ENCODE data around the gene HSDL1. TPM values are rescaled to one million over a fixed set of nuclear protein-coding genes. Genes with fewer than 3 reads are reported as not detected.

The HSDL1 gene
- total and polyA plus RNA-seq, 2 of the 8 experiments (the other 6 are each of a cell fraction or from before 2014, with no cell fraction given): 25.0 to 55.7 TPM

DNA sequence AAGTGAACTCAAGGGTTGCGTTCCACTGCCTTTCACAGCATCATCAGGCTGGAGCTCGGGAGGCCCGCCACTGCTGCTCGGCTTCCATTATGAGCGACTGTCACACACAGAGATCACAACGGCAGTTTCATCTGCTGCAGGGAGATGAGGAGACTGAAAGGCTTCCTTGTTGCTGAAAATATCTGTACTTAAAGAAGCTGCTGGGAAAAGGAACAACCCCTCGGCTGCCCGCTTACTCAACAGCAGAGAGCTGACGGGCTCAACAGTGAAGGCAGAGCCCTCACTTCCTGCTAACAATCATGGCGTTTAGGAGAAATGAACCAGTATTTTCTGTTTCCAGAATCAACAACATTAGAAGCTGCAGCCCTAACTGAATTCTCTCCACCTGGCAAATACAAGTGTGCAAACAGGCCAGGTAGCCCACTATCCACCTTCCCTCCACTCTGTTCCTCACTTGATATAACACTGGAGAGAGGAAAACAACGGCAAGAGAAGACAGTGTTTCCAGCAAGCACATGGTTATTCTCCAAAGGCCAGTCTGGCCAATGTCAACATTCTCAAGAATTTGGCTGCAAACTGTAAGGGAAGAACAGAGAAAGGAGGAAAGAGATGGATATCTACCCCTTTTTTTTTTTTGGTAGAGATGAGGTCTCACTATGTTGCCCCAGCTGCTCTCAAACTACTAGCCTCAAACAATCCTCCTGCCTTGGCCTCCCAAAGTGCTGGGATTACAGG lies 62.0 kb downstream of the HSDL1 start:
- no peak overlapping the region for H4K91ac ChIP-seq (replicated peaks; ENCODE audit: insufficient read length, low read length)
- H2BK5ac ChIP-seq (ENCODE audit: low read depth, low read length): no peak overlapping the region
- H3K4me1 ChIP-seq (replicated peaks in 1 of 4; ENCODE audit: control insufficient read depth in 3 of 4, insufficient read depth in 4 of 4, low read length in 3 of 4): no peaks in the 10 kb centered on the region
- no peak overlapping the region for H3K23ac ChIP-seq (ENCODE audit: insufficient read length)
- no peak overlapping the region for H3K14ac ChIP-seq (ENCODE audit: insufficient read length)
- no peaks in the 10 kb centered on the region for H3K27me3 ChIP-seq (replicated peaks in 1 of 4; ENCODE audit: control insufficient read depth in 3 of 4, extremely low read depth in 1 of 4, insufficient read depth in 3 of 4, low read length in 3 of 4)
- H3K18ac ChIP-seq (ENCODE audit: extremely low read depth, low read length): no peak overlapping the region
- H3K36me3 ChIP-seq (ENCODE audit: control insufficient read depth in 2 of 4, insufficient read depth in 4 of 4, low read length in 3 of 4): peaks cover 17 to 40% (median 32%) of the 10 kb centered on the region in 4 experiments; a peak in 7 of 8 replicates
- H2BK12ac ChIP-seq (ENCODE audit: low read depth, low read length): no peak overlapping the region
- no peak overlapping the region for H4K5ac ChIP-seq (ENCODE audit: insufficient read length, low read depth, low read length)
- no peaks in the 10 kb centered on the region for H3K23me2 ChIP-seq (ENCODE audit: low read depth, low read length)
- H4K8ac ChIP-seq (ENCODE audit: extremely low read depth, insufficient read depth, low read length): no peak overlapping the region
- POLR2A ChIA-PET (ENCODE audit: partially characterized antibody): no interaction called here
- no peak overlapping the region for H3K56ac ChIP-seq (replicated peaks; ENCODE audit: insufficient read length, low read depth, low read length)
- DNase-seq (ENCODE audit: low read depth in 1 of 2, low spot score in 2 of 2): no peak
- no peak overlapping the region for H2AFZ ChIP-seq (ENCODE audit: low read length)
- TF ChIP-seq TAF1 (IDR thresholded peaks at IDR 0.05; ENCODE audit: low read depth, low read length) (no peak), NRF1 (IDR thresholded peaks at IDR 0.05; ENCODE audit: low read depth, low read length) (no peak)
- no peak overlapping the region for H3K4me2 ChIP-seq (ENCODE audit: insufficient read depth in 1 of 2, low read depth in 2 of 2, low read length in 2 of 2)
- H3K4me3 ChIP-seq (ENCODE audit: extremely low read depth in 1 of 4, insufficient read depth in 2 of 4, low read depth in 3 of 4, low read length in 4 of 4): no peak overlapping the region
- no peak overlapping the region for H2BK120ac ChIP-seq (replicated peaks; ENCODE audit: low read depth, low read length)
- 89% methylated on average over 11 of the region's 11 CpGs; no CpG with 5 or more reads in 1 of the 2 experiments for WGBS, 2 experiments (ENCODE audit: extremely low coverage in 1 of 2, insufficient coverage in 1 of 2, insufficient read length in 1 of 2, insufficient replicate concordance in 2 of 2, low coverage in 1 of 2, low lambda C conversion rate in 2 of 2, missing lambda C conversion rate in 1 of 2)
- peaks cover 0 to 3% of the 10 kb centered on the region in 2 experiments; a peak in 2 of 4 replicates for H3K79me2 ChIP-seq (ENCODE audit: control insufficient read depth in 1 of 2, insufficient read depth in 2 of 2, low read length in 2 of 2)
- H3K9me3 ChIP-seq (ENCODE audit: insufficient read depth in 2 of 2, low read depth in 1 of 2, low read length in 1 of 2): no peaks in the 10 kb centered on the region
- no peak overlapping the region for H3K9ac ChIP-seq (replicated peaks in 1 of 4; ENCODE audit: extremely low read depth in 1 of 4, low read depth in 3 of 4, low read length in 3 of 4)
- H3K79me1 ChIP-seq (ENCODE audit: low read depth, low read length): no peaks in the 10 kb centered on the region; the same call in 1 of the 2 replicates
- H2BK15ac ChIP-seq (ENCODE audit: low read length): no peak overlapping the region
- FAIRE-seq: no peak
- CTCF ChIA-PET (ENCODE audit: partially characterized antibody): interaction anchor here (1.1 to 10.5 kb wide), 9 partner anchors 8 to 399 kb away, joined by 3 to 93 read pairs (median 11); no protein-coding TSS in a partner anchor
- H2AK5ac ChIP-seq (ENCODE audit: low read depth, low read length): no peak overlapping the region
- no peak overlapping the region for H2BK20ac ChIP-seq (ENCODE audit: low read length)
- H3K27ac ChIP-seq (ENCODE audit: low read depth, low read length): no peak overlapping the region
- peaks cover 0 to 4% of the 10 kb centered on the region in 2 experiments for H4K20me1 ChIP-seq (replicated peaks in 1 of 2; ENCODE audit: control insufficient read depth in 1 of 2, insufficient read depth in 2 of 2, low read length in 2 of 2)
- H3K4ac ChIP-seq (replicated peaks; ENCODE audit: insufficient read length, low read depth, low read length): no peak overlapping the region
